Umbilical cord (tissue), 2 donors: ENCODE measurements around the gene ARHGAP15. TPM values are rescaled to one million over a fixed set of nuclear protein-coding genes. Genes with fewer than 3 reads are reported as not detected.
"Not testable (repeated sequence)": the region's sequence is repeated elsewhere in the genome, so short reads cannot be mapped to it uniquely, and the experiment has no call there.

Experiments
- DNase-seq: peaks from one replicate; pipeline ENCODE4 v3.0.0-alpha.2; 2015; ENCODE audit warnings: low spot score
- total RNA-seq: library from RNA; depleted of rRNA; stranded (reverse); fragments of >200 nt; gene quantifications from one replicate; pipeline ENCODE4 v1.2.3, GENCODE V29; 2014; ENCODE audit warnings: low replicate concordance; ENCODE audit not compliant: insufficient read depth

The ARHGAP15 gene
- total RNA-seq: 54.2 TPM

DNA sequence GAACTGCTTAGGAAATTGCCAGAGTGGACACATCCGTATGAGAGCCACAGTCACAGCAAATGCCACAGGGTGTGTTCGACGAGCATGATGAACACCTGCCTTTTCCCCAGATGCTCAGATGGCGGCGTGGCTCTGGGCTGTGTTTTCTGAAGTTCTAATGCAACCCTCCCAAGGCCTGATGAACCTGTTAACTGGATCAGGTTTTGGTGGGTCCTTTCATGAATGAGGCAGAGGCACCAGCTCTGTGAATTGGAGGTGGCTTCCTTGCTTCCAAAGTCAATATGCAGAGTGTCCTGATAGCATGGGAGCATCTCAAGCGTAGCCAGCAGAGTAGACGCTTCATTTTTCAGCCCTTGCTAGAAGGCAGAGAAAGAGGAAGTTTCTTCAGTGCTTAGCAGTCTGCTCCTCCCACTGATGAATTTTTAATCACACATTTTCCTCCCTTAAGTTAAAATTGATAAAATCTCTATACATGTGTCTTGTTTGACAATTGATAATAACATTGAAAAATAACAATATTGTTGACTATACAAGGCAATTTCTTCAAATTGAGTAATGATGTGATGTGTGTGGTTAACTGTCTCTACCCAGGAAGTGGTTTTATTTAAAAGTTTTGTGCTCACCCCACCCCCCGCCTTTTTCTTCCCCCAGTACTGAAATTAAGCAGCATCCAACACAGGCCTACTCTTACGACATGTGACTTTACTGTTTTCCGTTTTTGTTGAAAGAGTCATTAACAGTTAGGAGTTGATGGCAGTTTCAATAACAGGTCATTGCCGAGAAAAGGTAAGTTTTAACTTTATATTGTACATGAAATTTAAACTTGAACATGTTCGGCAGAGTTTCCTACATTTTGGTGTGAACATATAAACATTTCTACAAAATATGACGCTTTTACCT lies at the start of gene ARHGAP15:
TSS of gene ARHGAP15 (plus strand) at position 739 of the 900 bp plus-strand sequence.
- peak; percentile 17 for DNase-seq

DNA sequence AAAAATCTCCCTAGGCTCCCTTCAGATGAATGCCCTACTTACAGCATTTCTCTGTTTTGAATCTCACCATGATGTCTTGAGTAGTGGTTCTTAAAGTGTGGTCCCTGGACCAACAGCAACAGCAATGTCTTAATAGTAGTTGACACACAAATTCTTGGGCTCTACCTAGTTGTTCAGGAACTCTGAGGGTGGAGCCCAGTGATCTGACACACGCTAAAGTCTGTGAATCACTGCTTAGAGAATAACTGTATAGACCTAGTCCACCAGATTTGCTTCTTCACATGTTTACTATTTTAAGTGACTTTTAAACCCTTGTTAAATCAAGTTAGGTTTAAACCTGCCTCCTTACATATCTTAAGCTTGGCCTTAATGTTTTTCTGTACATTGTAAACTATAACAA lies 47.6 kb upstream of the ARHGAP15 start:
- no peak for DNase-seq

DNA sequence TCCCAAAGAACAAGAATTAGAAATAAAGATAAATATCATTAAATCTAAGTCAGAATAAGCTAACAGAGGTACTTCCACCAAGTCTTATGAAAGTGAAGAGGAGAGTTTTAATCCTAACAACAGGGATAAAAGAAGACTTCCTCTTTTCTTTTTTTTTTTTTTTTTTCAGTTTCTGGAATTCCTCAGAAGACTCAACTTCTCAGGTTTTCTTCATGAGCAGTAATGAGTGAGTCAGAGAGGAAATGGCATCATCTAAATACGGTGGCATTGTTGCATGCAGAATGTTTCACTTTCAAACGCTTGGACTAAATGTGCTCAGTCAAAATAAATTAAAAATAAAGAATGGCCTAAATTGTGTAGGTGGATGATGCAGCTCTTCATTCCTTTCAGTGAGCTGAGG lies 45.6 kb upstream of the ARHGAP15 start:
- peak; percentile 3 for DNase-seq

DNA sequence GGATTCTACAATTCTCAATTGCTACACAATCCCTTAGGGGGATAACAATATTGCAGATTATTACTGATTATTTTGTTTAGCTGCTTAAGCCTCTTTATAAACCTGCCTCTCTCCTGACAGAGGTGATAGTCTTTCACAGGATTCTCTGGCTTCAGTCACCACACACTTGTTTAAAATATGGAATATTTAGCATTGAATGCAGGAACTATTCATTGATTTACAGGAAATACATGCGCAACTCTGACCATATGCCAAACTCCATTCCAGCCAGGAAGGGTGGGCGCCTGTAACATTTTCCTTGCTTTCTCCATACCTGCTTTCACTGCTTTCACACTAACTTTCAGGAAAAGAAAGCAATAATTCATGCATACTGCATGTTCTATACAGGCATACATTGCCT lies 44.8 kb upstream of the ARHGAP15 start:
- peak; percentile 9 for DNase-seq

DNA sequence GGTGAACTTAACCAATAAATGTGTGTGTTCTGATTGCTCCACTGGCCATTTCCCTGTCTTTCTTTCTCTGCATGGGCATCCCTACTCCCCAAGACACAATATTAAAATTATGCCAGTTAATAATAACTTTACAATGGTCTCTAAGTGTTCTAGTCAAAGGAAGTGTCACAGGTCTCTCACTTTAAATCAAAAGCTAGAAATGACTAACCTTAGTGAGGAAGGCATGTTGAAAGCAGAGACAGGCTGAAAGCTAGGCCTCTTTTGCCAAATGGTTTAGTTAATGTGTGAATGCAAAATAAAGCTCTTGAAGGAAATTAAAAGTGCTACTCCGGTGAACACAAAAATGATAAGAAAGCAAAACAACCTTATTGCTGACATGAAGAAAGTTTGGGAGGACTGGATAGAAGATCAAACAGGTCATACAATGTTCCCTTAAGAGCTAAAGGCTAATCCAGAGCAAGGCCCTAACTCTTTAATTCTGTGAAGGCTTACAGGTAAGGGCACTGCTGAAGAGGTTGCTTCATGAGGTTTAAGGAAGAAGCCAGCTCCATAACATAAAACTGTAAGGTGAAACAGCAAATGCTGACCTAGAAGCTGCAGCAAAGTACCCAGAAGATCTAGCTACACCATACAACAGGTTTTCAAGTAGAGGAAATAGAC lies 44.0 kb upstream of the ARHGAP15 start:
- DNase-seq: no peak

DNA sequence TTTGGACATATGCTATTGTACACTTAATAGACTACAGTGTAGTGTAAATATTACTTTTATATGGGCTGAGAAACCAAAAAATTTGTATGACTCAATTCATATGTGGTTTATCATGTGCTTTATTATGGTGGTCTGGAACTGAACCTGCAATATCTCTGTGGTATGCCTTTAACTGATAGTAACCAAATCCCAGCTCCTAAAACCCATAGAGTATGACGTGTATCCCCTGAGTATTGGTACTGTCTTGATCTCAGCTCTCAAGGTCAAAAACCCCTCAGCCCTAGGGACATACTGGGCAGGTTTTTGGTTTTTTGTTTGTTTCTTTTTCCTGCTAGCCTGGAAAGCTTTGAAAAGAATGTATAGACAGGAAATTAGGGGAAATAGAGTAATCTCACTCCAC lies 42.2 kb upstream of the ARHGAP15 start:
- no peak for DNase-seq

DNA sequence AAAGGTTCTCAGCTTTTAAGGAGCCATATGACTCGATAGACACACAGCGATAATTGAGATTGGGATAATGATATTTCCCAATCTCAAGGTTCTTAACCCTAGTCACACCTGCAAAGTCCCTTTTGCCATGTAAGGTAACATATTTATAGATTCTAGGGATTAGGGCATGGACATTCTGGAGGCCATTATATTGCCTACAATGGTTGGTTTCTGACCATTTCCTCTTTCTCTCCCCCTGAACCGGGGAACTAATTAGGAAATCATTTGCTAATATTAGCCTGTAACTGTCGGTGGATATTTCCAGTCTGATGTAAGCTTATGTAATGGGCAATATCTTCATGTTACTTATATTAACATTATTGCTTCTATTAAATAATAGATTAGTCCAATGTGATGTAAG lies 40.8 kb upstream of the ARHGAP15 start:
- no peak for DNase-seq

DNA sequence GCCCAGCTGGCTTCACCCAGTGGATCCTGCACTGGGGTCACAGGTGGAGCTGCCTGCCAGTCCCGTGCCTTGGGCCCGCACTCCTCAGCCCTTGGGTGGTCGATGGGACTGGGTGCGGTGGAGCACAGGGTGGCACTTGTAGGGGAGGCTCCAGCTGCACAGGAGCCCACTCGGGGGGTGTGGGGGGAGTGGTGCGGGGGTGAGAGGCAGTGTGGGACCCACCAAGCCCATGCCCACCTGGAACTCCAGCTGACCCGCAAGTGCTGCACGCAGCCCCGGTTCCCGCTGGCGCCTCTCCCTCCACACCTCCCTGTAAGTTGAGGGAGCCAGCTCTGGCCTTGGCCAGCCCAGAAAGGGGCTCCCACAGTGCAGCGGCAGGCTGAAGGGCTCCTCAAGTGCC lies 39.7 kb upstream of the ARHGAP15 start:
- not testable (repeated sequence) for DNase-seq

DNA sequence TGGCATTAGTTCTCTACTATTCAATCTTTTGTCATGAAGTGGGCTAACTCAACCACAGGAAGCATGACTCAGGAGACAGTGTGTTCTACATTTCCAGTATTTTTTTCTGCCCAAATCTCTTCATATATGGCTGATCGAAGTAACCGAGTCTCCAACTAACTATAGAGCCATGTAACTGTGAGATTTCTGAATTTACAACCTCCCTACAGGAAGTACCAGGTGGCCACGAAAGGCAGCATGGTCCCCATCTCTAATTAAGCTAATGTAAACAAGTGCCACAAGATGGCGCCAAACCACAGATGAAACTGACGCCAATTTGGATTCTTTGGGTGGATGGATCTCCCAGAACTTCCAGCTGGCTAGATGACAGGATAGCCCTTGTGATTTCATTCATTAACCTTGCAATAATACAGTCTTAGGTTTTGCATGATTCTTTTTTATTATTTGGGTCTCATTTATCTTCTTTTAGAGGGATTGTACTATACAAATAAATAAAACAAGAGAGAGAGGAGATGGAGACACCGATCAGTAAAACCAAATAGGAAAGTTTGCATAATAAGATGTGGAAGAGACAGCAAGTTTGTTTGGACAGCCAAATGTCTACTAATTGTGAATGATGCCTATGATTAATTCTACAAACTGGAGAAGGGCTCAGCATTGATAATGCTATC lies 18.3 kb upstream of the ARHGAP15 start:
- DNase-seq: peak; percentile 83

DNA sequence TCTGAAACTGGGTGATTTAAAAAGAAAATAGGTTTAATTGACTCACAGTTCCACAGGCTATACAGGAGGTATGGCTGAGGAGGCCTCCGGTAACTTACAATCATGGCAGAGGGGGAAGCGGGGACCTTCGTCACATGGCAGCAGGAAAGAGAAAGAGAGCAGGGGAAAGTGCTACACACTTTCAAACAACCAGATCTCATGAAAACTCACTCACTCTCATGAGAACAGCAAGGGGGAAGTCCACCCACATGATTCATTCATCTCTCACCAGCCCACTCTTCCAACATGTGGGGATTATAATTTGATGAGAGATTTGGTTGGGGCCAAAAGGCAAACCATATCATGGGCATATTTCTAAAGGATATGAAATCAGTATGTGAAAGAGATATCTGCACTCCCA lies 12.0 kb upstream of the ARHGAP15 start:
- DNase-seq: no peak

DNA sequence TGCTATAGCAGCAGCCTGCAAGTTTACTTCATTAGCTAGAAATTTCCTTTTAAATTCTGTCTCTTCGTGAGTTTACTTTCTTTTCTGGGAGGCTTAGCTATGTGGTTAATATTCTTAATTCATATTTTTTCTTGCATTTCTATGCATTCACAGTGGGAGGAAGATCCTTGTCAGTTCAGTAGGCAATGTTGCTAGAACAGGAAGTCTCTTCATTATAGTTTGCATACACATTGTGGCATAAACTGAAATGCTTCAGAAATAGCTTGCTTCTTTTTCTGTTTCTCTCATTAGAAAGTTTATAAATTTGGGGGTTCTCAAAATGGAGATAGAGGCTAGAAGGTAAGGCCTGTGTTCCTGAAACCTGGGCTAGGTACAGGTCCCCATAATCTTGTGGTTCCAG lies 8.1 kb upstream of the ARHGAP15 start:
- DNase-seq: no peak

DNA sequence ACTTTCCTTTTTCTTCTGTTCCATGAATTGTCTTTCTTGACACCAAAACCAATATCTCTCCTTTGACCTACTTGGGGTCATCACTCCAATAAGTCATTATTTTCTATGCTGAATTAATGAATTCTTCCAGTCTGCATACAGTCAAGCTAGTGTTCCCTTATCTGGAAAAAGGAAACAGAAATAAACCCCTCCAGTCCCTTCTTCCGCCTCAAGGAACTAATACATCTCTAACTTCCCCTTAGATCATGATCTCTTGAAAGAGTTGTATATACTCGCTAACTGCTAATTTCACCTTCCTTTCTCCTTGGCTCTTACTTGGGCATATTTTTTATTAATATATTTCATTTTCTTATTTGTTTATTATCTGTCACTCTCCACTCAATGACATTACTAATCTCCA lies 7.3 kb upstream of the ARHGAP15 start:
- DNase-seq: no peak

DNA sequence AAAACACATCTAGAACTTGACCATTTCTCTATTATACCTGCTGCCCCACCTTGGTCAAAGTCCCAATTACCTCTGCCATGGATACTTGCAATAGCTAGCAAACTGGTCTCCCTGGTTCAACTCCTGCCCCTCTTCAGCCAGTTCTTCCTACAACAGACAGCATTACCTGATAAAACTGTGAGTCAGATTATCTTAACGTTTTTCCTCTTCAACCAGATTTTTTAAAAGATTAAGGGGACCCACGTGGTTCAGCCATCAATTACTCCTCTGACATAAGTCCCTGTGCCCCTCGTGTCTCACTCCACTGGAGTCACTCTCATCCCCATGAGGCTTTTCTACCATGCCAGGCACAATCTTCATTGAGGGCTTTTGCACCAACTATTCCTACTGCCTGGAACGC lies 5.3 kb upstream of the ARHGAP15 start:
- DNase-seq: no peak

DNA sequence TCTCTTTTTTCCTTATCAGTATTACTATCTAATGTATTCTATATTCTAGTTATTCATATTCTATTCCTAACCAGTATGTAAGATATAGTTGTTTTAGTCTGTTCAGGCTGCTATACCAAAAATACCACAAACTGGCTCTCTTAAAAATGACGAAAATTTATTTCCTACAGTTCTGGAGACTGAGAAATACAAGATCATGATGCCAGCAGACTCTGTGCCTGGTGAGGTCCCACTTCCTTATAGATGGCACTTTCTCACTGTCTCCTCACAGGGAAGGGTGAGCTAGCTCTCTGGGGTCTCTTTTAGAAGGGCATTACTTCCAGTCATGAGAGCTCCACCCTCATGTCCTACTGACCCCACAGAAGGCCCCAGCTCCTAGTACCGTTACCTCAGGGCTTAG lies 4.8 kb upstream of the ARHGAP15 start:
- no peak for DNase-seq

DNA sequence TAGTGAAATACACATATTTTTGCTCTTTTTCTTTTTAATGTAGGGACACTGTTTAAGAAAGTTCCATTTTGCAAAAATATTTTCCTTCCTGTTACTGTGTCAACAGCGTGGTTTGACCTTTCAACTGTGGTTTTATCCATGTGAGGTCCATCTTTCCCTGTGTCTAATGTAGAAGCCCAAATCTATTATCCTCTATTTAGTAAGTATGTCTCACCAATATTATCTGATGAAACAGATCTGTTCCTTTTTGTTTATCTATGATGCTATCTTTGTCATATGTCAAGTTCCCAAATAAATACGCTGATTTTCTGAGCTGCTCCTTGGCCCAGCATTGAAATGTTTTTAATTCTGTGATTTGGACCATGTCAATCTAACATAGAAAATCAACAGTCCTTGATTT lies 3.5 kb upstream of the ARHGAP15 start:
- no peak for DNase-seq

DNA sequence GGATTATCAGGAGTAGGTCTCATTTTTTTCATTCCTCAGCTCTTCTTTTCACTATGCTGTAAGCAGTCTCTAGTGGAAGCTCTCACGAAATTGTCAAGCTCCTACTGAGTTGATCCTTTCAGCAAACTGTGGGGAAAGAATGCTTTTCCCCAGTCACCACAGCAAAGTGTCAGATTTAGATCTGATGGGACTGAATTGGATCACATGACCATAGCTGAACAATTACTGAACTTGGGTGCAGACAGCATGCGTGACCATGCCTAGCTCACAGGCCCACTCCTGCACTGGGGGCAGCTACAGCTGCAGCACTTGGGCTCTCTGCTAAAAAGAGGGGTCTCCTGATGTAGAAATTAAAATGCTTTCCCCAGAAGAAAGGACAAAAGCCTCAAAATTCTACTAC lies 3.1 kb downstream of the ARHGAP15 start:
- no peak for DNase-seq

DNA sequence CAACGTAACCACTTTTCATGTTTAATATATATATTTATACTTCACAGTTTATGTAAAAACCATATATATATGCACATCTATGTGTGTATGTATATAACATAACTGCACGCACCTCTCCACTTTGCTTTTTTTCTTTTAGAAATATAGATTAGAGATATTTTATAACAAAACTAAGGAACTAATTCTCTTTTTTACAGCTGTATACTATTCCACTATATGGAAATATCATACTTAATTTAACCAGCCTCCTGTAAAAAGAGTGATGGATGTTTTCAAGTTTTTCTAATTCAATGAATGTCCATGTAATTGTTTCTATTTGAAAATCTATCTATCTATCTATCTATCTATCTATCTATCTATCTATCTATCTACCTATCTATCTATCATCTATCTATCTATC lies 4.6 kb downstream of the ARHGAP15 start:
- DNase-seq: no peak

DNA sequence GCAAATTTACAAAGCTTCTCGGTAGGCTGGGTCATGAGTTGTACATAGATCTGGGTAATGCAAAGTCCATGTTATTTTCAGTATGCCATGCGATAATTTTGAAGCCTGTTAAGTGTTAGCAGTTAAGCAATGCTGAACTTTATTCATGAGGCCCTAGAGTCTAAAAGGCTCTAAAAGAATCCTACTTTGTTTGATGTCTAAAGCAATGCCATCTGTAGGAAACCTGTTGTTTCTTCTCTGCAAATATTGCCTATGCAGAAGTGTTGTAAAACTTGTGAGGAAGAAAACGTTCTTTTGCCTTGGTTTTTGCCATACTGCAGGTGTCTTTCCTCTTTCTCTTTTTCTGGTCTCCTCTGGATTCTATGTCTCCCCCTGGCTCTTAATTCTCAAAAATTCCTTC lies 9.1 kb downstream of the ARHGAP15 start:
- DNase-seq: no peak

DNA sequence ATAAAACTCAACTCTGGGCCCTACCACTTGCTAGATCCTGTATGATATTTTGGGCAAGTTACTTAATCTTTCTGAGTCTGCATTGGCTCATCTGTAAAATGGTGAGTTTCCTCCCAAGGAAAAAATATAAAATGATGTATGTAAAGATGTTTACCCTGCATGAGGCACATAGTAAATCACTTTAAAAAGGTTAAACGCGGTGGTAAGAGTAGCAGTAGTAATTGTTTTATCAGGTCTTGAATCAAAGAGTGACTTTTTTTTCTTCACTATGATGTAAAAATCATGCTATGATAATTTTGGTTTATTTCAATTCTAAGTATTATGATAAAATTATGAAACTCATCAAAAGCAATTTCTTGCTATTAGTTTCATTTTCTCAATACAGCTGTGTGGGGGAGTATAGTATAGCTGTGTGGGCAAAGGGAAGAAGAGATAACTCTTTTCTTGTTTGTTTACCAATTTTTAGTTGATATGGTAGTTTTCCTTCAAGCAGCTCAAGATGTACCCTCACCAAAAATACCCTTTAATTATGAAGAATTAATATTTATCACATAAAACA lies 10.7 kb downstream of the ARHGAP15 start:
- DNase-seq: no peak

DNA sequence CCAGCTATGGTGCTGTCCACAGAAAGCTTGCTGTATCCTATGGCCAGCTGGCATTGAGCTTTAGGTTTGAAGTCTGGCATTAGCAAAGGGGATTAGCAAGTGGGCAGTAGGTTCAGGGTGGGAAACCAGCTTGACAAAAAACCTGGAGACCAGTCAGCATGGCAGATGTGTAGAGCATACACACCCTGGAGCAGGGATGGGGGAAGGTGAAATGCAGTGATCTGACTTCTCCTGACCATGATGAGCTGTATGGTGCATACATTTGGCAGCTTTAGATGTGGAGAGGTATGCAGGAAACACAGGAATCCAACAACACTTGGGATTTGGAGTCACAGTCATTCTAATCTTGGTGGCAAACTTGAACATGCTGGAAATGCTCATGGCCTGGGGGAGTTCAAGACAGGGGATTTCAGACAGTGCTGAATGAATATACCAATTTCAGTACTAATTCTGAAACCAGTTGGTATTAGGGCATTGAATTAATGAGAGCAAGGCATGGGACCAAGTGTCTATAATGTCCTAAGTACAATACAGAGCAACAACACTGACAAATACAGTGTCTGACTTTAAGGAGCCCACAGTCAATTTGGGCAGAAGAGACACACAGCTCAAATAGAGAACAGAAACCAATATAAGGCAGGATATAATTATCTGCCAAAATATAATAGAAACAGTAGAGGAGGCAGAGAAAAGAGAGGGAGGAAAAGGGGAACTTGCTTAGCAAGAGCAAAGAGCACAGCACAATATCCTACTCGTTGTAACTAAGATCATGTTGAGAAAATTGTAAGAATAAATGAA lies 11.8 kb downstream of the ARHGAP15 start:
- DNase-seq: no peak

DNA sequence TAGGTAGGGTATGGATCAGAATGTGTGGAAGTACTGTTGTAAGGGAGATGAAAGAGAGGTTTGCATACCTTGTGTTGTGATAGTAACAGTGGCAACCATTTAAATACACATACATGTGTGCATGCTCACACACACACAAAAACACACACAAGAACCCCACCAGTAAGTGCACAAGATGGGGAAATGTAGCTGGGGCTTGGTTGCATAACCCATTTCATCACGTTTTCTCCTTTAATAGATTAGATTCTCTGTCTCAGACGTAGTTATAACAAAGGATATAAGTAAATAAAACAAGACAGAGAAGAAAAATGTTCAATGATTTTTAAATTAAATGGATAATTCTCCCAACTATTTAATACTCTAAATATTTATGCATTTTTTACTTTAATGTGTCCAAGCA lies 13.4 kb downstream of the ARHGAP15 start:
- no peak for DNase-seq
